ENCODE measurements around the gene PSMB3. TPM values are rescaled to one million over a fixed set of nuclear protein-coding genes. Genes with fewer than 3 reads are reported as not detected.

The PSMB3 gene
- total and polyA plus RNA-seq, 9 of the 15 experiments (the other 6 are each of a cell fraction or from before 2014, with no cell fraction given), result 460 to 2,775 (median 574) TPM

DNA sequence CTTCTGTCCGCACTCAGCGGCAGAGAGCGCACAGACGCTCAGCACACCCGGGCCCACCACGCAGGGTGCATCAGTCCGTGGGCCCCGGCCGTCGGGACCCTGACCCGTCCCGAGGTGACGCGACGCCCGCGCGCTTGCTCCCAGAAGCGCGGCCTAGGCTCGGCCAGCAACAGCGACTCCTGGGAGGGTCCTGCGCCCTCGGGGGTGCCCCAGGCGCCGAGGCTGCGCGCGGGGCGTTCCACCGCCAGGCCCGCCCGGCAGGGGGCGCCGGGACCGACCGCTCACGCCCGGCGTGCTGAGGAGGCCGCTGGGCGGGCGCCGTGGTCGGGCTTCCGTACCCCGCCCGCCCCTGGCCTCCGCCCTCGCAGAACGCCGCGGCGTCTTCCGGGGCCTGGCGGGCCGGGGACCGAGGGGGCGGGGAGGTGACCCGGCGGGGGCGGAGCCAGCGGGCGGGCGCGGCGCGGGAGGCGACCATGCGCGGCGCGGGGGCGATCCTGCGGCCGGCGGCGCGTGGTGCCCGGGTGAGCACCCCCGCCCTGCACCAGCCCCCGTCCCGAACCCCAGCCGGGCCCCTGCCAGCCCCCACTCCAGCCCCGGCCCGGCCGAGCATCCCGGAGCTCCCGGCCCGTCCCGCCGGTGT lies 22.5 kb upstream of the PSMB3 start, which contains the start of gene CISD3 (continued):
- no peak for TF ChIP-seq ZNF143 (CRISPR knock-in tag; IDR thresholded peaks at IDR 0.05)
- TF ChIP-seq ZNF41 (CRISPR knock-in tag; conservative IDR thresholded peaks at IDR 0.05), result no peak
- TF ChIP-seq SAFB (IDR thresholded peaks at IDR 0.05; ENCODE audit: borderline replicate concordance, low read depth, low read length), result 0 out of 2 replicates have a peak, but pooled peaks have one; percentile 15
- no peak for TF ChIP-seq ZNF696 (CRISPR knock-in tag; conservative IDR thresholded peaks at IDR 0.05)
- TF ChIP-seq HNRNPL (IDR thresholded peaks at IDR 0.05; ENCODE audit: low read depth, low read length), result 0 out of 2 replicates have a peak, but pooled peaks have one; percentile 39
- peak; percentile 23; the same call in 1 of the 2 replicates for TF ChIP-seq E2F3 (CRISPR knock-in tag; IDR thresholded peaks at IDR 0.05)
- peak; percentile 90 for TF ChIP-seq MTA3 (IDR thresholded peaks at IDR 0.05; ENCODE audit: borderline replicate concordance)
- no peak for TF ChIP-seq SIRT6 (IDR thresholded peaks at IDR 0.05; ENCODE audit: low read depth, low read length)
- TF ChIP-seq, protein P1, sequence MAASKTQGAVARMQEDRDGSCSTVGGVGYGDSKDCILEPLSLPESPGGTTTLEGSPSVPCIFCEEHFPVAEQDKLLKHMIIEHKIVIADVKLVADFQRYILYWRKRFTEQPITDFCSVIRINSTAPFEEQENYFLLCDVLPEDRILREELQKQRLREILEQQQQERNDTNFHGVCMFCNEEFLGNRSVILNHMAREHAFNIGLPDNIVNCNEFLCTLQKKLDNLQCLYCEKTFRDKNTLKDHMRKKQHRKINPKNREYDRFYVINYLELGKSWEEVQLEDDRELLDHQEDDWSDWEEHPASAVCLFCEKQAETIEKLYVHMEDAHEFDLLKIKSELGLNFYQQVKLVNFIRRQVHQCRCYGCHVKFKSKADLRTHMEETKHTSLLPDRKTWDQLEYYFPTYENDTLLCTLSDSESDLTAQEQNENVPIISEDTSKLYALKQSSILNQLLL (CRISPR knock-in tag; IDR thresholded peaks at IDR 0.05; ENCODE audit: borderline replicate concordance), result no peak
- TF ChIP-seq, protein P2, sequence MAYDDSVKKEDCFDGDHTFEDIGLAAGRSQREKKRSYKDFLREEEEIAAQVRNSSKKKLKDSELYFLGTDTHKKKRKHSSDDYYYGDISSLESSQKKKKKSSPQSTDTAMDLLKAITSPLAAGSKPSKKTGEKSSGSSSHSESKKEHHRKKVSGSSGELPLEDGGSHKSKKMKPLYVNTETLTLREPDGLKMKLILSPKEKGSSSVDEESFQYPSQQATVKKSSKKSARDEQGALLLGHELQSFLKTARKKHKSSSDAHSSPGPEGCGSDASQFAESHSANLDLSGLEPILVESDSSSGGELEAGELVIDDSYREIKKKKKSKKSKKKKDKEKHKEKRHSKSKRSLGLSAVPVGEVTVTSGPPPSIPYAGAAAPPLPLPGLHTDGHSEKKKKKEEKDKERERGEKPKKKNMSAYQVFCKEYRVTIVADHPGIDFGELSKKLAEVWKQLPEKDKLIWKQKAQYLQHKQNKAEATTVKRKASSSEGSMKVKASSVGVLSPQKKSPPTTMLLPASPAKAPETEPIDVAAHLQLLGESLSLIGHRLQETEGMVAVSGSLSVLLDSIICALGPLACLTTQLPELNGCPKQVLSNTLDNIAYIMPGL (CRISPR knock-in tag; IDR thresholded peaks at IDR 0.05), result peak; percentile 58; the same call in 1 of the 2 replicates
- TF ChIP-seq HDAC6 (IDR thresholded peaks at IDR 0.05; ENCODE audit: low read depth, low read length), result no peak
- peak; percentile 60 for TF ChIP-seq RBBP5 (IDR thresholded peaks at IDR 0.05; ENCODE audit: borderline replicate concordance, insufficient read depth, low read length, poor library complexity, severe bottlenecking)
- TF ChIP-seq POLR2G (IDR thresholded peaks at IDR 0.05; ENCODE audit: low read depth, low read length), result peak; percentile 80
- TF ChIP-seq, protein P3, sequence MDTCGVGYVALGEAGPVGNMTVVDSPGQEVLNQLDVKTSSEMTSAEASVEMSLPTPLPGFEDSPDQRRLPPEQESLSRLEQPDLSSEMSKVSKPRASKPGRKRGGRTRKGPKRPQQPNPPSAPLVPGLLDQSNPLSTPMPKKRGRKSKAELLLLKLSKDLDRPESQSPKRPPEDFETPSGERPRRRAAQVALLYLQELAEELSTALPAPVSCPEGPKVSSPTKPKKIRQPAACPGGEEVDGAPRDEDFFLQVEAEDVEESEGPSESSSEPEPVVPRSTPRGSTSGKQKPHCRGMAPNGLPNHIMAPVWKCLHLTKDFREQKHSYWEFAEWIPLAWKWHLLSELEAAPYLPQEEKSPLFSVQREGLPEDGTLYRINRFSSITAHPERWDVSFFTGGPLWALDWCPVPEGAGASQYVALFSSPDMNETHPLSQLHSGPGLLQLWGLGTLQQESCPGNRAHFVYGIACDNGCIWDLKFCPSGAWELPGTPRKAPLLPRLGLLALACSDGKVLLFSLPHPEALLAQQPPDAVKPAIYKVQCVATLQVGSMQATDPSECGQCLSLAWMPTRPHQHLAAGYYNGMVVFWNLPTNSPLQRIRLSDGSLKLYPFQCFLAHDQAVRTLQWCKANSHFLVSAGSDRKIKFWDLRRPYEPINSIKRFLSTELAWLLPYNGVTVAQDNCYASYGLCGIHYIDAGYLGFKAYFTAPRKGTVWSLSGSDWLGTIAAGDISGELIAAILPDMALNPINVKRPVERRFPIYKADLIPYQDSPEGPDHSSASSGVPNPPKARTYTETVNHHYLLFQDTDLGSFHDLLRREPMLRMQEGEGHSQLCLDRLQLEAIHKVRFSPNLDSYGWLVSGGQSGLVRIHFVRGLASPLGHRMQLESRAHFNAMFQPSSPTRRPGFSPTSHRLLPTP (IDR thresholded peaks at IDR 0.05; ENCODE audit: borderline replicate concordance, extremely low read depth, insufficient read length), result no peak
- TF ChIP-seq KDM4B (IDR thresholded peaks at IDR 0.05; ENCODE audit: borderline replicate concordance in 2 of 2, low read depth in 1 of 2), result peak in 1 of 2 experiments; percentile 58; a peak in 1 of 4 replicates
- no peak for TF ChIP-seq KLF13 (tag; IDR thresholded peaks at IDR 0.05; ENCODE audit: borderline replicate concordance, low read depth)

Measured in K562 (cell line).